GM12875 (cell line): Measurements from ENCODE around the gene ARRB1.

Experiments
- H3K4me3 ChIP-seq: one replicate; pipeline ENCODE4 v1.5.1; 2011; ENCODE audit warnings: low read depth, low read length, control low read depth
- CTCF ChIP-seq: IDR thresholded peaks from 2 replicates; pipeline ENCODE4 v1.5.1; 2011; ENCODE audit warnings: low read depth, mild to moderate bottlenecking, control low read depth, inconsistent platforms, low read length, moderate library complexity, borderline replicate concordance; ENCODE audit not compliant: insufficient read depth

The ARRB1 gene

GRCh38 chr11:75317446-75318122 lies 33.9 kb downstream of the ARRB1 start:
- no peak overlapping the region for H3K4me3 ChIP-seq
- no peak for TF ChIP-seq CTCF

- no peak for TF ChIP-seq CTCF
- H3K4me3 ChIP-seq: no peak overlapping the region
These were observed 36.0 kb downstream of the ARRB1 start for GRCh38 chr11:75315439-75315805.

DNA sequence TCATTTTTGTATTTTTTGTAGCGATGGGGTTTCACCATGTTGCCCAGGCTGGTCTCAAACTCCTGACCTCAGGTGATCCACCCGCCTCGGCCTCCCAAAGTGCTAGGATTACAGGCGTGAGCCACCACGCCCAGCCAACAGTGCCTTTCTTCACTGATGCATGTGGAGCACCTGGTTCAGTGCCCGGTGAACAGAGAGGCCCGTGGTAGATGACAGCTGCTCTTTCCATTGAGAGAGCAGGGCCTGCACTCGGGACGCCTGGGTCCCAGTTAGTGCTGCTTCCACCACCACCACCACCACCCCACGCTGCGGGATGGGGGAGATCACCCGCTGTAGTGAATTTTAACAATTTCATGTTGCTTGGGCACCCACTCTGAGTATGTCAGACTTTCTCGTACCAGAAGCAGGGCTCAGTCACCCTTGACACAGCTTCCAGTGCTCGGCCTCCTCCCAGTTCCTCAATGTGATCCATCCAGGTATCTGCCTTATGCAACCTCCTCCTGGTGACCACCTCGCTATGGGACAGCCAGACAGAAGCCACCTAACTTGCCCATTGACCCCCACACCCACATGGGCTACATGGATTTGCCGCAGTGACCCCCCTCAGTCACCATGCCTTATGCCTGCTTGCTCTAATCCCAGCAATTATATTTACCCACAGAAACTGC lies 36.6 kb downstream of the ARRB1 start:
- no peak for TF ChIP-seq CTCF
- H3K4me3 ChIP-seq: no peak overlapping the region

DNA sequence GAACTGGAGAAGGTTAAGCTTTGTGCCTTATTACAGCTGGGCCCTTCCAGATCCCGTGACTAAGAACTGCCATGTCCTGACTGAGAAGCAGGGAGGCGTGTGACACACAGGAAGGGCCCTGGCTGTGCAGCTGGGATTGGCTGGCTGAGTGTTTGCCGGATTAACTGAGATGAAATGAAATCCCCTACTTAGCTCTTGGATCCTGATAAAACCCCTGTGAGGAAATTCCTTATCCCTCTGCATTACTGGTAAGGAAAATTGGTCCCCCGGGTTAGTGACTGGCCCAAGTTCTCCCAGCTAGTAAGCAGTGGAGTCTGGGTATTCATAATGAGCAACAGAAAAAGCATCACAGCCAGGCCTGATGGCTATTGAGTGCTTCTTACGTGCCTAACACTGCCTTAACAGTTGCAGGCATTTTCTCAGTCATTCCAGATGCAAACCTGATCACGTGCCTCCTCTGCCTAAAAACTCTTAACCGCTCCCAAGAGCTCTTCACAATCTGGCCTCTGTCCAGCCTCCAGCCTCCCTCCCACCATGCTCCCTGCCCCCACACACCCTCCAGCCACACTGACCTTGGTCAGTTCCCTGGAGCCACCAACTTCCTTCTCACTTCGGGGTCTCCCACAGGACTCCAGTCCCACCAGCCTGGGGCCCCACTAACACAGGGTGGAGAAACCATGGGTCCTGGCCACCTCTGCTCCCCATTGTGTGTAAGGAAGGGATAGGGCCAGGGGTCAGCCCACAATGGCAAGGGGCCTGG lies 37.8 kb downstream of the ARRB1 start:
- H3K4me3 ChIP-seq: no peak overlapping the region
- no peak for TF ChIP-seq CTCF

DNA sequence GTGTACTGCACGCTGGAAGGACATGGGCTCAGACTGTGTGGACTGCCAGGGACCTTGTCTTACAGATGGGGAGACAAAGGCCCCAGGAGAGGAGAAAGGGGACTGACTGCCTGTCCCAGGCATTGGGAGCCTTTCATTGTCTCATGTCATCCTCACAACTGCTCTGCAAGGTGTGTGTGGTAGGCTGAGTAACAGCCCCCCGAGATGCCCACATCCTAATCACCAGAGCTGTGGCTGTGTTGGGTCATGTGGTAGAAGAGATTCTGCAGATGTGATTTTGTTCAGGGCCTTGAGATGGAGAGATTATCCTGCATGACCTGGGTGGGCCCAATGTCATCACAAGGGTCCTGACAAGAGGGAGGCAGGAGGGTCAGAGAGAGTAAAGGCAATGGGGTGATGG lies 39.1 kb downstream of the ARRB1 start:
- TF ChIP-seq CTCF: no peak

DNA sequence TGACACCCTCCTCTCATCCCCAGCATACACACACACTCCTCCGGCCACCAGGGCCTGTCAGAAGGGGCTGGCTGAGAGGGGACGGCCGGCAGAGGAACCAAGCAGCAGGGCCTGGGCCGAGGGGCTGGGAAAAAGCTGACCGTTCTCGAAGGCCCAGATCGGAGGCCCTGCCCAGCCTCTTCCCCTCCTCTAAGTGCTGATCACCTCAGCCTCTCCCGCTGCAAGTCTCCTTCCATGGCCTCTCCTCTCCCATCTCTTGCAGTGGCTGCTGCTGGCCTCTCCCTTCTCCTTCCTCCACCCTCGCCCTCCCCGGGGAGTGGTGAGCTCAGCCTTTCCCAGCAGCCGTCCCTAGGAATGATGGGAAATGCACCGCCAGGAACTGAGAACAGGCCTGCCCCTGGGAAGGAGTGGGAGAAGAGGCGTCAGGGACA lies 39.6 kb downstream of the ARRB1 start:
- H3K4me3 ChIP-seq: no peak overlapping the region
- no peak for TF ChIP-seq CTCF

More for the DNA sequence above, 39.1 kb downstream of the ARRB1 start:
- H3K4me3 ChIP-seq: no peak overlapping the region

DNA sequence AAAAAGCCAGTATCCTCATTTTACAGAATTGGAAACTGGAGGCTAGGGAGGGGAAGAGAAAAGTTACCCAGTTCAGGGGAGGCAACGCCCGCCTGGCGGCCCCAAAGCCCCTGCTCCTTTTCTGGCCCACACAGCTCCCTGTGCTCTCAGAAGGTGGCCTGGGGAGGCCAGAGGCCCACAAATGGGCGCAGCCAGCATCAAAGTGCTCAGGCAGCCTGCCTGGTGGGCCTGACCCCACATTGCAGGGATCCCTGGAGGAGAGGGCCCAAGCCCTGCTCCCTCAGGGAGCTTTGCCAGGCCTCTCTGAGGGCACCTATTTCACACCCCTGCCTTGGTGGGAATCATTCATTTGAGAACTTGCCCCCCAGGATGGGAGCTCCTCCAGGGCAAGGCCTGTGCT lies 42.5 kb downstream of the ARRB1 start:
- no peak for TF ChIP-seq CTCF
- no peak overlapping the region for H3K4me3 ChIP-seq
